HCT116 (cell line): ENCODE data around the gene RAP1A. TPM values are rescaled to one million over a fixed set of nuclear protein-coding genes. Genes with fewer than 3 reads are reported as not detected.

Source experiments
- ATAC-seq: fragments of 200-7000 bp; cut with Tn5 transposase; 2 replicates; pipeline ENCODE4 v1.9.1; 2020; ENCODE audit warnings: mild to moderate bottlenecking, moderate library complexity
- BruUV-seq: library from RNA; stranded (reverse); fragments of 400-500 nt; replicated peaks from 2 replicates; lab custom pipeline; 2021; lab: Mats Ljungman, UMichigan
- CTCF ChIA-PET: fragments of 300-600 bp; sonication (Branson Sonifier 250); formaldehyde crosslinking; loops from one replicate; lab custom pipeline; 2021; ENCODE audit warnings: antibody characterized with exemption; lab: Charles Lee
- POLR2A ChIA-PET: fragments of 300-600, 350-600 bp; sonication (Branson Sonifier 250); formaldehyde crosslinking; loops from one replicate; lab custom pipeline; 2021; ENCODE audit warnings: antibody characterized with exemption; lab: Charles Lee
- RAD21 ChIA-PET, 2 experiments: fragments of 300-600 bp; sonication (Branson Sonifier 250); formaldehyde crosslinking; loops; one replicate each; lab custom pipeline; 2023; ENCODE audit warnings: low total read pairs in 2 of 2; ENCODE audit not compliant: uncharacterized antibody in 2 of 2, unreplicated experiment in 2 of 2, low non-redundant PET in 1 of 2; lab: Charles Lee
- DNase-seq: peaks from one replicate; pipeline ENCODE4 v3.0.0-alpha.2; 2010; ENCODE audit warnings: low read depth, low spot score
- H2AFZ ChIP-seq: fragments of 200-600 bp; shearing (Covaris generic), sonication (generic); 2 replicates; pipeline ENCODE4 v1.6.1; 2017; ENCODE audit warnings: low read depth, mixed run types, mixed read lengths, antibody characterized with exemption, low read length; ENCODE audit not compliant: poor library complexity, severe bottlenecking
- H3K27ac ChIP-seq: 2 replicates; pipeline ENCODE4 v1.5.1; 2012; ENCODE audit warnings: low read depth, low read length
- H3K27me3 ChIP-seq: fragments of 200-600 bp; sonication (generic); 2 replicates; pipeline ENCODE4 v1.6.1; 2016; ENCODE audit warnings: mixed run types, low read length, mixed read lengths; ENCODE audit not compliant: insufficient read depth
- H3K36me3 ChIP-seq, 2 experiments: fragments of 200-500 bp in 1 of 2; fragments of 200-600 bp in 1 of 2; sonication (Bioruptor generic) in 1 of 2; sonication (generic) in 1 of 2; 2 replicates each; pipeline versions ENCODE4 v1.5.1 to v1.6.1; 2014 to 2016; ENCODE audit warnings: low read length in 2 of 2, inconsistent platforms in 1 of 2, mixed read lengths in 1 of 2, mixed run types in 1 of 2; ENCODE audit not compliant: insufficient read depth in 2 of 2, control insufficient read depth in 1 of 2
- H3K4me1 ChIP-seq, 2 experiments: fragments of 200-600 bp in 1 of 2; sonication (generic) in 1 of 2; 2 replicates each; pipeline versions ENCODE4 v1.5.1 to v1.6.1; 2012 to 2017; ENCODE audit warnings: low read length in 2 of 2, inconsistent platforms in 1 of 2, mild to moderate bottlenecking in 1 of 2, mixed read lengths in 1 of 2, mixed run types in 1 of 2, moderate library complexity in 1 of 2; ENCODE audit not compliant: insufficient read depth in 2 of 2, control insufficient read depth in 1 of 2
- H3K4me2 ChIP-seq: fragments of 200-600 bp; sonication (generic); 2 replicates; pipeline ENCODE4 v1.6.1; 2017; ENCODE audit warnings: mixed run types, low read length, mixed read lengths
- H3K4me3 ChIP-seq, 2 experiments: fragments of 200-600 bp in 1 of 2; sonication (generic) in 1 of 2; replicated peaks in 1 of 2; 2 replicates each; pipeline ENCODE4 v1.5.1; 2011 to 2016; ENCODE audit warnings: low read length in 2 of 2, control low read depth in 1 of 2, low read depth in 1 of 2, mild to moderate bottlenecking in 1 of 2, mixed read lengths in 1 of 2, mixed run types in 1 of 2
- H3K79me2 ChIP-seq: fragments of 200-600 bp; sonication (generic); 2 replicates; pipeline ENCODE4 v1.6.1; 2017; ENCODE audit warnings: mild to moderate bottlenecking, mixed run types, low read length, moderate library complexity, mixed read lengths; ENCODE audit not compliant: insufficient read depth
- H3K9ac ChIP-seq: fragments of 200-600 bp; sonication (generic); 2 replicates; pipeline ENCODE4 v1.6.1; 2016; ENCODE audit warnings: low read length, mixed read lengths
- H3K9me2 ChIP-seq: fragments of 200-600 bp; sonication (generic), shearing (Covaris generic); 2 replicates; pipeline ENCODE4 v1.6.1; 2017; ENCODE audit warnings: mixed run types, mild to moderate bottlenecking, moderate library complexity; ENCODE audit not compliant: insufficient read depth
- H3K9me3 ChIP-seq, 2 experiments: fragments of 200-500 bp in 1 of 2; fragments of 200-600 bp in 1 of 2; sonication (Bioruptor generic) in 1 of 2; sonication (generic) in 1 of 2; 2 replicates each; pipeline ENCODE4 v1.6.1; 2014 to 2017; ENCODE audit warnings: low read length in 2 of 2, mixed read lengths in 2 of 2, inconsistent platforms in 1 of 2, low read depth in 1 of 2, mild to moderate bottlenecking in 1 of 2, mixed run types in 1 of 2, moderate library complexity in 1 of 2; ENCODE audit not compliant: control insufficient read depth in 1 of 2, insufficient read depth in 1 of 2
- H4K20me1 ChIP-seq: fragments of 200-600 bp; sonication (generic), shearing (Covaris generic); 2 replicates; pipeline ENCODE4 v1.6.1; 2017; ENCODE audit warnings: mixed run types, mild to moderate bottlenecking, moderate library complexity; ENCODE audit not compliant: insufficient read depth
- CBX3 ChIP-seq: IDR thresholded peaks from 2 replicates; pipeline ENCODE4 v1.6.1; 2012; ENCODE audit warnings: low read depth
- CEBPB ChIP-seq: IDR thresholded peaks from 2 replicates; pipeline ENCODE4 v1.6.1; 2012; ENCODE audit warnings: low read depth
- EGR1 ChIP-seq: IDR thresholded peaks from 2 replicates; pipeline ENCODE4 v1.6.1; 2012; ENCODE audit warnings: low read depth
- FOSL1 ChIP-seq: IDR thresholded peaks from 2 replicates; pipeline ENCODE4 v1.6.1; 2012; ENCODE audit warnings: low read depth
- POLR2AphosphoS5 ChIP-seq: IDR thresholded peaks from 2 replicates; pipeline ENCODE4 v1.6.1; 2011; ENCODE audit warnings: mild to moderate bottlenecking, low read depth, low read length, moderate library complexity
- RAD21 ChIP-seq: IDR thresholded peaks from 2 replicates; pipeline ENCODE4 v1.6.1; 2012; ENCODE audit warnings: low read depth, mild to moderate bottlenecking
- TCF7L2 ChIP-seq: IDR thresholded peaks from 2 replicates; pipeline ENCODE4 v1.7.0; 2011; ENCODE audit warnings: borderline replicate concordance, inconsistent platforms; ENCODE audit not compliant: insufficient read depth, insufficient read length; ENCODE audit errors: extremely low read depth
- intact Hi-C: fragments of 100-400 bp; cut with micrococcal nuclease; formaldehyde crosslinking; loops from 2 replicates; pipeline ENCODE4 v1.10.0; 2022
- total RNA-seq: library from RNA; stranded (reverse); gene quantifications from one replicate; pipeline ENCODE4 v1.2.1, GENCODE V29; 2021; ENCODE audit not compliant: unreplicated experiment
- TF ChIP-seq, protein P1 (sequence below), 3 experiments: fragments of 200-600 bp in 1 of 3; sonication (generic) in 1 of 3; IDR thresholded peaks in 2 of 3; conservative IDR thresholded peaks in 1 of 3; 2 replicates each; pipeline ENCODE4 v1.5.1; 2012 to 2017; ENCODE audit warnings: low read depth in 2 of 3, low read length in 2 of 3, antibody characterized with exemption in 1 of 3, borderline replicate concordance in 1 of 3, control low read depth in 1 of 3, mild to moderate bottlenecking in 1 of 3, mixed read lengths in 1 of 3, mixed run types in 1 of 3, moderate library complexity in 1 of 3; ENCODE audit not compliant: insufficient read depth in 1 of 3
- TF ChIP-seq, protein P2 (sequence below): IDR thresholded peaks from 2 replicates; pipeline ENCODE4 v1.6.1; 2012
- TF ChIP-seq, protein P3 (sequence below): IDR thresholded peaks from 2 replicates; pipeline ENCODE4 v1.6.1; 2012; ENCODE audit warnings: low read depth

The RAP1A gene
- total RNA-seq, 1 experiment from 2014 or later = 46.2 TPM

DNA sequence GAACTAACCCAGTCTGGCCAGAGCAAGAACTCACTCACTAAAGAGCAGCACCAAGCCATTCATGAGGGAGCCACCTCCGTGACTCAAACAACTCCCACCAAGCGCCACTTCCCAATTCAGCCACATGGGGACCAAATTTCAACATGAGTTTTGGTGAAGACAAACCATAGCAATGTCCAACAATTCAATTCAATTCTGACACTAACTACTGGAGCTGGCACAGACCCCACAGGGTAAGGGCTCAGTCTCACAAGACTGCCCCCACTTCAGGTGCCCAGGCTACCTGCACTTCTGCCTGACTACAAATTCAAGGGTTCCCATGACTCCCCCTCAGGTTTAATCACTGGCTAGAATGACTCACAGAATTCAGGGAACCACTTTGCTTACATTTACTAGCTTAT is 48.8 kb upstream of the RAP1A start:
- H3K36me3 ChIP-seq = no peaks in the 10 kb centered on the region
- DNase-seq = peak; percentile 19
- no peak overlapping the region for H3K4me3 ChIP-seq
- H3K27ac ChIP-seq = no peak overlapping the region
- H3K9me2 ChIP-seq = no peaks in the 10 kb centered on the region
- POLR2A ChIA-PET = no interaction called here
- RAD21 ChIA-PET = no interaction called here
- peak overlapping the region; percentile 6 for H2AFZ ChIP-seq
- no peak overlapping the region for H3K4me2 ChIP-seq
- H4K20me1 ChIP-seq = no peaks in the 10 kb centered on the region
- peaks cover 0 to 5% of the 10 kb centered on the region in 2 experiments; a peak in 1 of 4 replicates for H3K4me1 ChIP-seq
- no peak for TF ChIP-seq CEBPB
- no peak for TF ChIP-seq EGR1
- TF ChIP-seq, protein P1, sequence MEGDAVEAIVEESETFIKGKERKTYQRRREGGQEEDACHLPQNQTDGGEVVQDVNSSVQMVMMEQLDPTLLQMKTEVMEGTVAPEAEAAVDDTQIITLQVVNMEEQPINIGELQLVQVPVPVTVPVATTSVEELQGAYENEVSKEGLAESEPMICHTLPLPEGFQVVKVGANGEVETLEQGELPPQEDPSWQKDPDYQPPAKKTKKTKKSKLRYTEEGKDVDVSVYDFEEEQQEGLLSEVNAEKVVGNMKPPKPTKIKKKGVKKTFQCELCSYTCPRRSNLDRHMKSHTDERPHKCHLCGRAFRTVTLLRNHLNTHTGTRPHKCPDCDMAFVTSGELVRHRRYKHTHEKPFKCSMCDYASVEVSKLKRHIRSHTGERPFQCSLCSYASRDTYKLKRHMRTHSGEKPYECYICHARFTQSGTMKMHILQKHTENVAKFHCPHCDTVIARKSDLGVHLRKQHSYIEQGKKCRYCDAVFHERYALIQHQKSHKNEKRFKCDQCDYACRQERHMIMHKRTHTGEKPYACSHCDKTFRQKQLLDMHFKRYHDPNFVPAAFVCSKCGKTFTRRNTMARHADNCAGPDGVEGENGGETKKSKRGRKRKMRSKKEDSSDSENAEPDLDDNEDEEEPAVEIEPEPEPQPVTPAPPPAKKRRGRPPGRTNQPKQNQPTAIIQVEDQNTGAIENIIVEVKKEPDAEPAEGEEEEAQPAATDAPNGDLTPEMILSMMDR (IDR thresholded peaks at IDR 0.05 in 2 of 3, conservative IDR thresholded peaks at IDR 0.05 in 1 of 3; ENCODE audit: borderline replicate concordance in 1 of 3, insufficient read depth in 1 of 3, low read depth in 2 of 3, low read length in 2 of 3) = peak in 2 of 3 experiments; percentile 58 to 61; a peak in 4 of 6 replicates
- peak; percentile 27; the same call in 1 of the 2 replicates for TF ChIP-seq RAD21
- TF ChIP-seq, all 23 proteins: peak for 2
- Histone ChIP-seq H3K79me2 (no peaks in the 10 kb centered on the region), H3K27me3 (no peaks in the 10 kb centered on the region), H3K9ac (no peak overlapping the region), H3K9me3 (no peaks in the 10 kb centered on the region)
- peak; percentile 93 for ATAC-seq
- intact Hi-C loops = no loop called here
- CTCF ChIA-PET = interaction anchor here (0.7 to 1.1 kb wide), 3 partner anchors 12 to 62 kb away, joined by 3 to 4 read pairs (median 3); no protein-coding TSS in a partner anchor
- BruUV-seq = no TSS peak

DNA sequence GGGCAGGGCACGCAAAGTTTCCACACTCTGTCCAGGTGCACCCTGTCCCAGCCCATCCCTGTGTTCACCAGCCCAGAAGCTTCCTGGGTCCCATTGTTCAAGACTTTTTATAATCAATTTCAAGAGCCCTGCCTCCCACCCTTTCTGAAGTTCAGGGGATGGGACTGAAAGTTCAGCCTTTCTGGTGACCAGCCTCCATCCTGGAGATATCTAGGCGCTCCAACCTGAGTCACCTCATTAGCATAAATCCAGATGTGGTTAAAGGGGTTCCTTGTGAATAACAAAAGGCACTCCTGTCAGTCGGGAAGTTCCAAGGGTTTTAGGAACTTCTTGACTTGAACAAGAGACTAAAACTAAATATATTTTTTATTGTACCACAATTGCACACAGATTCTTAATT is 48.4 kb upstream of the RAP1A start:
- no peak overlapping the region for H3K27ac ChIP-seq
- ATAC-seq = no peak
- no TSS peak for BruUV-seq
- ChIA-PET RAD21 (no interaction called here), POLR2A (no interaction called here), CTCF (interaction anchor here (0.7 to 1.1 kb wide), 3 partner anchors 11 to 63 kb away, joined by 3 to 4 read pairs (median 3); no protein-coding TSS in a partner anchor)
- peak overlapping the region; percentile 6 for H2AFZ ChIP-seq
- no peaks in the 10 kb centered on the region for H3K9me3 ChIP-seq
- no peaks in the 10 kb centered on the region for H3K9me2 ChIP-seq
- H3K9ac ChIP-seq = no peak overlapping the region
- H3K27me3 ChIP-seq = no peaks in the 10 kb centered on the region
- peaks cover 0 to 5% of the 10 kb centered on the region in 2 experiments; a peak in 1 of 4 replicates for H3K4me1 ChIP-seq
- H3K79me2 ChIP-seq = no peaks in the 10 kb centered on the region
- DNase-seq = no peak
- intact Hi-C loops = no loop called here
- H3K36me3 ChIP-seq = no peaks in the 10 kb centered on the region
- no peaks in the 10 kb centered on the region for H4K20me1 ChIP-seq
- no peak overlapping the region for H3K4me2 ChIP-seq
- no peak overlapping the region for H3K4me3 ChIP-seq
- TF ChIP-seq, protein P2, sequence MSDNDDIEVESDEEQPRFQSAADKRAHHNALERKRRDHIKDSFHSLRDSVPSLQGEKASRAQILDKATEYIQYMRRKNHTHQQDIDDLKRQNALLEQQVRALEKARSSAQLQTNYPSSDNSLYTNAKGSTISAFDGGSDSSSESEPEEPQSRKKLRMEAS = no peak
- TF ChIP-seq POLR2AphosphoS5 (no peak), RAD21 (no peak), FOSL1 (no peak), CBX3 (no peak), TCF7L2 (no peak)
- TF ChIP-seq, protein P3, sequence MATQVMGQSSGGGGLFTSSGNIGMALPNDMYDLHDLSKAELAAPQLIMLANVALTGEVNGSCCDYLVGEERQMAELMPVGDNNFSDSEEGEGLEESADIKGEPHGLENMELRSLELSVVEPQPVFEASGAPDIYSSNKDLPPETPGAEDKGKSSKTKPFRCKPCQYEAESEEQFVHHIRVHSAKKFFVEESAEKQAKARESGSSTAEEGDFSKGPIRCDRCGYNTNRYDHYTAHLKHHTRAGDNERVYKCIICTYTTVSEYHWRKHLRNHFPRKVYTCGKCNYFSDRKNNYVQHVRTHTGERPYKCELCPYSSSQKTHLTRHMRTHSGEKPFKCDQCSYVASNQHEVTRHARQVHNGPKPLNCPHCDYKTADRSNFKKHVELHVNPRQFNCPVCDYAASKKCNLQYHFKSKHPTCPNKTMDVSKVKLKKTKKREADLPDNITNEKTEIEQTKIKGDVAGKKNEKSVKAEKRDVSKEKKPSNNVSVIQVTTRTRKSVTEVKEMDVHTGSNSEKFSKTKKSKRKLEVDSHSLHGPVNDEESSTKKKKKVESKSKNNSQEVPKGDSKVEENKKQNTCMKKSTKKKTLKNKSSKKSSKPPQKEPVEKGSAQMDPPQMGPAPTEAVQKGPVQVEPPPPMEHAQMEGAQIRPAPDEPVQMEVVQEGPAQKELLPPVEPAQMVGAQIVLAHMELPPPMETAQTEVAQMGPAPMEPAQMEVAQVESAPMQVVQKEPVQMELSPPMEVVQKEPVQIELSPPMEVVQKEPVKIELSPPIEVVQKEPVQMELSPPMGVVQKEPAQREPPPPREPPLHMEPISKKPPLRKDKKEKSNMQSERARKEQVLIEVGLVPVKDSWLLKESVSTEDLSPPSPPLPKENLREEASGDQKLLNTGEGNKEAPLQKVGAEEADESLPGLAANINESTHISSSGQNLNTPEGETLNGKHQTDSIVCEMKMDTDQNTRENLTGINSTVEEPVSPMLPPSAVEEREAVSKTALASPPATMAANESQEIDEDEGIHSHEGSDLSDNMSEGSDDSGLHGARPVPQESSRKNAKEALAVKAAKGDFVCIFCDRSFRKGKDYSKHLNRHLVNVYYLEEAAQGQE = no peak
- TF ChIP-seq, protein P1 (IDR thresholded peaks at IDR 0.05 in 2 of 3, conservative IDR thresholded peaks at IDR 0.05 in 1 of 3; ENCODE audit: borderline replicate concordance in 1 of 3, insufficient read depth in 1 of 3, low read depth in 2 of 3, low read length in 2 of 3) = no peak
